GM12878 (cell line): ENCODE results near the gene COL4A3. TPM values are rescaled to one million over a fixed set of nuclear protein-coding genes. Genes with fewer than 3 reads are reported as not detected.

Experiments used
- ATAC-seq: fragments of 200-7000 bp; cut with Tn5 transposase; 3 replicates; pipeline ENCODE4 v1.9.1; 2020; ENCODE audit warnings: mild to moderate bottlenecking, moderate library complexity
- BruUV-seq: library from RNA; stranded (reverse); fragments of 400-500 nt; replicated peaks from 2 replicates; lab custom pipeline; 2021; lab: Mats Ljungman, UMichigan
- CTCF ChIA-PET: fragments of 300-600 bp; sonication (Branson Sonifier 250); formaldehyde crosslinking; extraction: SDS; loops from one replicate; lab custom pipeline; 2021; ENCODE audit warnings: inconsistent platforms; lab: Yijun Ruan, JAX
- POLR2A ChIA-PET: fragments of 350-600 bp; formaldehyde crosslinking; extraction: SDS; loops from one replicate; lab custom pipeline; 2021; ENCODE audit warnings: inconsistent platforms; lab: Charles Lee
- RAD21 ChIA-PET: fragments of 300-600 bp; sonication (Branson Sonifier 250); formaldehyde crosslinking; loops from one replicate; lab custom pipeline; 2023; ENCODE audit warnings: antibody characterized with exemption; ENCODE audit not compliant: unreplicated experiment; lab: Charles Lee
- SMC1A ChIA-PET: fragments of 300-600 bp; sonication (Branson Sonifier 250); formaldehyde crosslinking; loops from one replicate; lab custom pipeline; 2023; ENCODE audit not compliant: unreplicated experiment, uncharacterized antibody; lab: Charles Lee
- DNase-seq: peaks from one replicate; pipeline ENCODE4 v3.0.0-alpha.2; 2011; ENCODE audit warnings: low read depth, low spot score
- FAIRE-seq: peaks from 3 replicates; lab custom pipeline; 2011; peaks lifted over from hg19 to GRCh38; lab: Jason Lieb, UNC
- H2AFZ ChIP-seq: 2 replicates; pipeline ENCODE4 v1.6.0; 2011; ENCODE audit warnings: low read depth, low read length, control low read depth; ENCODE audit not compliant: control insufficient read depth
- H3K27ac ChIP-seq: 2 replicates; pipeline ENCODE4 v1.5.1; 2011; ENCODE audit warnings: control low read depth; ENCODE audit not compliant: control insufficient read depth, insufficient read depth
- H3K27me3 ChIP-seq, 2 experiments: replicated peaks in 1 of 2; 2 replicates each; pipeline versions ENCODE4 v1.6.0 to v1.6.1; 2011; ENCODE audit warnings: low read length in 1 of 2; ENCODE audit not compliant: control insufficient read depth in 2 of 2, insufficient read depth in 2 of 2
- H3K36me3 ChIP-seq, 2 experiments: 2 replicates each; pipeline ENCODE4 v1.5.1; 2011; ENCODE audit warnings: low read length in 1 of 2; ENCODE audit not compliant: control insufficient read depth in 2 of 2, insufficient read depth in 2 of 2
- H3K4me1 ChIP-seq: 2 replicates; pipeline ENCODE4 v1.6.1; 2011; ENCODE audit warnings: mild to moderate bottlenecking, low read length, moderate library complexity, mixed read lengths; ENCODE audit not compliant: control insufficient read depth, insufficient read depth
- H3K4me2 ChIP-seq: 2 replicates; pipeline ENCODE4 v1.6.0; 2011; ENCODE audit warnings: control low read depth; ENCODE audit not compliant: control insufficient read depth, insufficient read depth
- H3K4me3 ChIP-seq: fragments of 200-600 bp; sonication (generic); 2 replicates; pipeline ENCODE4 v1.5.1; 2016
- H3K79me2 ChIP-seq: 2 replicates; pipeline ENCODE4 v1.6.0; 2011; ENCODE audit warnings: low read length; ENCODE audit not compliant: control insufficient read depth, insufficient read depth
- H3K9ac ChIP-seq: 2 replicates; pipeline ENCODE4 v1.8.0; 2011; ENCODE audit warnings: low read length, control low read depth, mixed read lengths; ENCODE audit not compliant: control insufficient read depth, insufficient read depth
- H3K9me3 ChIP-seq: replicated peaks from 3 replicates; pipeline ENCODE4 v1.5.1; 2011; ENCODE audit warnings: mild to moderate bottlenecking, low read length; ENCODE audit not compliant: control insufficient read depth, insufficient read depth
- H4K20me1 ChIP-seq: 2 replicates; pipeline ENCODE4 v1.6.0; 2011; ENCODE audit not compliant: control insufficient read depth, insufficient read depth
- BRCA1 ChIP-seq: IDR thresholded peaks from 2 replicates; pipeline ENCODE4 v1.6.1; 2011; ENCODE audit warnings: low read depth, low read length, improper control_type of control experiment
- EP300 ChIP-seq, 2 experiments: fragments of 150-350 bp in 1 of 2; IDR thresholded peaks; 2 replicates each; pipeline ENCODE4 v1.6.1; 2011 to 2012; ENCODE audit warnings: low read depth in 2 of 2, low read length in 2 of 2, borderline replicate concordance in 1 of 2, improper control_type of control experiment in 1 of 2, inconsistent platforms in 1 of 2; ENCODE audit not compliant: control insufficient read depth in 1 of 2
- ESRRA ChIP-seq: IDR thresholded peaks from 2 replicates; pipeline ENCODE4 v1.6.1; 2012; ENCODE audit warnings: mild to moderate bottlenecking, low read length, improper control_type of control experiment
- ETV6 ChIP-seq, 2 experiments: fragments of 450-650 bp in 1 of 2; IDR thresholded peaks in 1 of 2; conservative IDR thresholded peaks in 1 of 2; 2 replicates each; pipeline ENCODE4 v1.6.1; 2014; ENCODE audit warnings: antibody characterized with exemption in 1 of 2, borderline replicate concordance in 1 of 2, low read depth in 1 of 2, mild to moderate bottlenecking in 1 of 2, moderate library complexity in 1 of 2
- HDGF ChIP-seq: fragments of 450-650 bp; IDR thresholded peaks from 2 replicates; pipeline ENCODE4 v1.6.1; 2016; ENCODE audit warnings: antibody characterized with exemption
- MLLT1 ChIP-seq: fragments of 450-650 bp; IDR thresholded peaks from 2 replicates; pipeline ENCODE4 v1.6.1; 2016; ENCODE audit warnings: mild to moderate bottlenecking
- PML ChIP-seq: IDR thresholded peaks from 2 replicates; pipeline ENCODE4 v1.6.1; 2012; ENCODE audit warnings: low read length, inconsistent platforms
- POLR2AphosphoS2 ChIP-seq: IDR thresholded peaks from 2 replicates; pipeline ENCODE4 v1.6.1; 2011; ENCODE audit warnings: low read depth, mild to moderate bottlenecking, low read length, improper control_type of control experiment, moderate library complexity
- POLR2AphosphoS5 ChIP-seq: IDR thresholded peaks from 2 replicates; pipeline ENCODE4 v1.6.1; 2011; ENCODE audit warnings: mild to moderate bottlenecking, low read length, inconsistent platforms
- SIN3A ChIP-seq: IDR thresholded peaks from 2 replicates; pipeline ENCODE4 v1.6.1; 2012; ENCODE audit warnings: low read depth, low read length, improper control_type of control experiment
- SP1 ChIP-seq: IDR thresholded peaks from one replicate; pipeline ENCODE4 v1.6.1; 2011; ENCODE audit warnings: low read depth, low read length
- USF2 ChIP-seq: IDR thresholded peaks from 2 replicates; pipeline ENCODE4 v1.6.1; 2011; ENCODE audit warnings: low read depth, low read length, improper control_type of control experiment, borderline replicate concordance
- ZBED1 ChIP-seq: IDR thresholded peaks from 2 replicates; pipeline ENCODE4 v1.6.1; 2016; ENCODE audit warnings: borderline replicate concordance
- ZBTB33 ChIP-seq: fragments of 450-650 bp; IDR thresholded peaks from 2 replicates; pipeline ENCODE4 v1.6.1; 2017; ENCODE audit warnings: mild to moderate bottlenecking
- ZNF24 ChIP-seq: fragments of 450-650 bp; IDR thresholded peaks from 2 replicates; pipeline ENCODE4 v1.6.1; 2017; ENCODE audit warnings: antibody characterized with exemption, mild to moderate bottlenecking
- ZNF687 ChIP-seq: fragments of 450-650 bp; IDR thresholded peaks from 2 replicates; pipeline ENCODE4 v1.6.1; 2017; ENCODE audit warnings: mild to moderate bottlenecking, moderate library complexity
- WGBS: methylation state at CpG from one replicate; pipeline ENCODE4 v1.1.6; 2016; ENCODE audit warnings: low lambda C conversion rate; ENCODE audit not compliant: insufficient replicate concordance, insufficient coverage; ENCODE audit errors: missing lambda C conversion rate; 5-methylcytosine and 5-hydroxymethylcytosine counted together
- in situ Hi-C: fragments of 300-500 bp; cut with MboI; formaldehyde crosslinking; loops from 9 replicates; pipeline ENCODE4 v1.14.3; 2018; ENCODE audit warnings: mixed read lengths
- intact Hi-C: fragments of 100-400 bp; cut with micrococcal nuclease; formaldehyde crosslinking; loops from one replicate; pipeline ENCODE4 v1.14.2; 2022; ENCODE audit not compliant: unreplicated experiment
- polyA plus RNA-seq, 11 experiments: library from polyadenylated mRNA; depleted of rRNA in 4 of 11; unstranded in 6 of 11; stranded (reverse) in 5 of 11; fragments of >200 nt; fragmentation: Nextera tagmentation in 4 of 11; fragmentation: Illumina TruSeq in 1 of 11; extraction: Ambion mirVana in 4 of 11; extraction: Trizol in 1 of 11; gene quantifications; 1 replicate in 1 of 11; 2 replicates in 10 of 11; pipeline versions ENCODE4 v1.2.1 to v1.2.3, GENCODE V29; 2011 to 2016; ENCODE audit warnings: inconsistent platforms in 2 of 11, missing spikeins in 2 of 11, low read depth in 1 of 11
- total RNA-seq, 4 experiments: library from RNA; depleted of rRNA in 3 of 4; stranded (reverse); fragments of >200 nt in 3 of 4; fragmentation: Illumina TruSeq in 1 of 4; extraction: Trizol in 1 of 4; gene quantifications; 2 replicates each; pipeline versions ENCODE4 v1.2.1 to v1.2.3, GENCODE V29; 2013 to 2021

Gene COL4A3
- total and polyA plus RNA-seq, 10 of the 15 experiments (the other 5 are each of a cell fraction or from before 2014, with no cell fraction given), result 0.34 to 10.5 (median 3.8) TPM

- TF ChIP-seq SIN3A, result no peak
- TF ChIP-seq ZNF24, result no peak
- TF ChIP-seq HDGF, result no peak
- TF ChIP-seq ZBTB33, result no peak
- TF ChIP-seq EP300 (IDR thresholded peaks at IDR 0.05; ENCODE audit: borderline replicate concordance in 1 of 2, control insufficient read depth in 1 of 2, low read depth in 2 of 2, low read length in 2 of 2), result no peak
- no peak for TF ChIP-seq POLR2AphosphoS5
Observed at GRCh38 chr2:227221120-227221519, 56.7 kb downstream of the COL4A3 start (continued).

- no peaks in the 10 kb centered on the region for H4K20me1 ChIP-seq
- intact Hi-C loops, result no loop called here
- no peaks in the 10 kb centered on the region for H3K4me1 ChIP-seq
- no peak overlapping the region for H3K4me2 ChIP-seq
- H3K9ac ChIP-seq, result no peak overlapping the region
- H3K27me3 ChIP-seq, result no peaks in the 10 kb centered on the region
- no peaks in the 10 kb centered on the region for H3K9me3 ChIP-seq
- CTCF ChIA-PET, result interaction anchor here (4.6 kb wide), 1 partner anchor 16 kb away, joined by 24 read pairs; no protein-coding TSS in a partner anchor
- H3K4me3 ChIP-seq, result no peak overlapping the region
- FAIRE-seq, result no peak
- POLR2A ChIA-PET, result no interaction called here
- WGBS, result 37% methylated on average over 4 of the region's 4 CpGs
- H2AFZ ChIP-seq, result no peak overlapping the region
- no peak for DNase-seq
- ATAC-seq, result no peak
- RAD21 ChIA-PET, result no interaction called here
- H3K79me2 ChIP-seq, result no peaks in the 10 kb centered on the region
- in situ Hi-C loops, result no loop called here
- no peaks in the 10 kb centered on the region for H3K36me3 ChIP-seq
- SMC1A ChIA-PET, result no interaction called here
- H3K27ac ChIP-seq, result no peak overlapping the region
- BruUV-seq, result no TSS peak
- TF ChIP-seq BRCA1 (no peak), ESRRA (no peak), MLLT1 (no peak), ZNF687 (no peak), SP1 (no peak), ETV6 (conservative IDR thresholded peaks at IDR 0.05 in 1 of 2, IDR thresholded peaks at IDR 0.05 in 1 of 2; ENCODE audit: borderline replicate concordance in 1 of 2, low read depth in 1 of 2) (no peak), ZBED1 (no peak), HDGF (no peak), POLR2AphosphoS2 (no peak), PML (no peak), USF2 (no peak)
Observed at GRCh38 chr2:227222292-227222691, 57.9 kb downstream of the COL4A3 start.
